Liver (tissue), 9 donors: Measurements from ENCODE around the gene SLC16A5. TPM values are rescaled to one million over a fixed set of nuclear protein-coding genes. Genes with fewer than 3 reads are reported as not detected.

ENCODE experiments used
- DNase-seq: peaks from one replicate; pipeline ENCODE4 v3.0.0-alpha.2; 2017; ENCODE audit warnings: low spot score
- H3K27ac ChIP-seq, 2 donors: one replicate each; pipeline ENCODE4 v1.7.0; 2013; ENCODE audit warnings: inconsistent platforms in 2 of 2, low read length in 2 of 2, control low read depth in 1 of 2, low read depth in 1 of 2, mild to moderate bottlenecking in 1 of 2
- H3K27me3 ChIP-seq, 4 donors: one replicate each; pipeline versions ENCODE4 v1.6.1 to v1.7.0; 2013; ENCODE audit warnings: low read length in 3 of 4, inconsistent platforms in 1 of 4, mild to moderate bottlenecking in 1 of 4, moderate library complexity in 1 of 4; ENCODE audit not compliant: control insufficient read depth in 4 of 4, insufficient read depth in 4 of 4
- H3K36me3 ChIP-seq, 4 donors: one replicate each; pipeline versions ENCODE4 v1.6.1 to v1.7.0; 2013; ENCODE audit warnings: low read length in 3 of 4, mild to moderate bottlenecking in 3 of 4, low read depth in 1 of 4, moderate library complexity in 1 of 4; ENCODE audit not compliant: control insufficient read depth in 4 of 4, insufficient read depth in 3 of 4
- H3K4me1 ChIP-seq, 4 donors: one replicate each; pipeline versions ENCODE4 v1.6.1 to v1.7.0; 2013; ENCODE audit warnings: low read length in 3 of 4, mild to moderate bottlenecking in 3 of 4, moderate library complexity in 1 of 4; ENCODE audit not compliant: control insufficient read depth in 4 of 4, insufficient read depth in 4 of 4
- H3K4me3 ChIP-seq, 3 donors: one replicate each; pipeline versions ENCODE4 v1.6.1 to v1.7.0; 2013; ENCODE audit warnings: low read length in 3 of 3, control low read depth in 1 of 3, low read depth in 1 of 3, mild to moderate bottlenecking in 1 of 3
- H3K9ac ChIP-seq, 2 donors: one replicate each; pipeline ENCODE4 v1.7.0; 2013; ENCODE audit warnings: low read length in 2 of 2, mild to moderate bottlenecking in 2 of 2, moderate library complexity in 2 of 2, control low read depth in 1 of 2, low read depth in 1 of 2
- H3K9me3 ChIP-seq, 4 donors: one replicate each; pipeline versions ENCODE4 v1.6.1 to v1.7.0; 2013; ENCODE audit warnings: low read length in 3 of 4; ENCODE audit not compliant: control insufficient read depth in 4 of 4
- EGR1 ChIP-seq, 2 donors: IDR thresholded peaks; 2 replicates each; pipeline ENCODE4 v1.6.1; 2016 to 2018; ENCODE audit warnings: antibody characterized with exemption in 2 of 2, low read depth in 2 of 2
- FOXA1 ChIP-seq: IDR thresholded peaks from 2 replicates; pipeline ENCODE4 v1.6.1; 2016; ENCODE audit warnings: antibody characterized with exemption
- FOXA2 ChIP-seq: IDR thresholded peaks from 2 replicates; pipeline ENCODE4 v1.6.1; 2016; ENCODE audit warnings: antibody characterized with exemption
- GABPA ChIP-seq, 2 donors: IDR thresholded peaks in 1 of 2; conservative IDR thresholded peaks in 1 of 2; 2 replicates each; pipeline ENCODE4 v1.6.1; 2016; ENCODE audit warnings: antibody characterized with exemption in 2 of 2, mild to moderate bottlenecking in 1 of 2, moderate library complexity in 1 of 2
- HNF4A ChIP-seq, 2 donors: conservative IDR thresholded peaks; 2 replicates each; pipeline ENCODE4 v1.6.1; 2016; ENCODE audit warnings: antibody characterized with exemption in 2 of 2, mild to moderate bottlenecking in 2 of 2
- HNF4G ChIP-seq: IDR thresholded peaks from 2 replicates; pipeline ENCODE4 v1.6.1; 2016; ENCODE audit warnings: antibody characterized with exemption
- JUND ChIP-seq, 2 donors: IDR thresholded peaks; 2 replicates each; pipeline ENCODE4 v1.6.1; 2016; ENCODE audit warnings: antibody characterized with exemption in 2 of 2
- NR2F2 ChIP-seq: IDR thresholded peaks from 2 replicates; pipeline ENCODE4 v1.6.1; 2016; ENCODE audit warnings: antibody characterized with exemption
- RAD21 ChIP-seq, 2 donors: IDR thresholded peaks; 2 replicates each; pipeline ENCODE4 v1.6.1; 2016; ENCODE audit warnings: antibody characterized with exemption in 2 of 2, mild to moderate bottlenecking in 2 of 2
- RXRA ChIP-seq, 2 donors: IDR thresholded peaks; 2 replicates each; pipeline ENCODE4 v1.6.1; 2017 to 2018; ENCODE audit warnings: antibody characterized with exemption in 2 of 2, mild to moderate bottlenecking in 1 of 2
- SP1 ChIP-seq: IDR thresholded peaks from 2 replicates; pipeline ENCODE4 v1.6.1; 2018; ENCODE audit warnings: antibody characterized with exemption, mild to moderate bottlenecking
- TAF1 ChIP-seq: conservative IDR thresholded peaks from 2 replicates; pipeline ENCODE4 v1.6.1; 2016; ENCODE audit warnings: antibody characterized with exemption, mild to moderate bottlenecking
- YY1 ChIP-seq: IDR thresholded peaks from 2 replicates; pipeline ENCODE4 v1.6.1; 2016; ENCODE audit warnings: antibody characterized with exemption, mild to moderate bottlenecking
- WGBS: extraction: QIAGEN DNeasy Blood & Tissue Kit; methylation state at CpG from one replicate; pipeline ENCODE4 v1.1.7; 2013; 5-methylcytosine and 5-hydroxymethylcytosine counted together
- polyA plus RNA-seq, 2 donors: library from polyadenylated mRNA; stranded (reverse) in 1 of 2; unstranded in 1 of 2; fragments of 200-250 nt in 1 of 2; fragments of >200 nt in 1 of 2; fragmentation: Nextera tagmentation in 1 of 2; extraction: Ambion mirVana in 1 of 2; gene quantifications; one replicate each; pipeline versions ENCODE4 v1.2.1 to v1.2.3, GENCODE V29; 2013 to 2015
- total RNA-seq, 2 donors: library from RNA; depleted of rRNA; stranded (reverse); fragments of >200 nt; gene quantifications; one replicate each; pipeline ENCODE4 v1.2.3, GENCODE V29; 2014
- TF ChIP-seq, protein P1 (sequence below): IDR thresholded peaks from 2 replicates; pipeline ENCODE4 v1.6.1; 2016; ENCODE audit warnings: antibody characterized with exemption, mild to moderate bottlenecking
- TF ChIP-seq, protein P2 (sequence below): fragments of 150-350 bp; IDR thresholded peaks from 2 replicates; pipeline ENCODE4 v1.5.1; 2017; ENCODE audit warnings: improper control_type of control experiment, low read depth, low read length; ENCODE audit not compliant: missing input control
- TF ChIP-seq, protein P3 (sequence below): IDR thresholded peaks from 2 replicates; pipeline ENCODE4 v1.6.1; 2016; ENCODE audit warnings: antibody characterized with exemption
- TF ChIP-seq, protein P4 (sequence below): IDR thresholded peaks from 2 replicates; pipeline ENCODE4 v1.6.1; 2016; ENCODE audit warnings: antibody characterized with exemption
- TF ChIP-seq, protein P5 (sequence below): IDR thresholded peaks from 2 replicates; pipeline ENCODE4 v1.6.1; 2016; ENCODE audit warnings: antibody characterized with exemption
- donor health status: healthy.
- donor health status: healthy.
- donor health status: healthy.
- donor health status: healthy.
- donor health status: healthy.

The SLC16A5 gene
- total and polyA plus RNA-seq, 4 donors, result 1.0 to 4.5 (median 2.6) TPM

DNA sequence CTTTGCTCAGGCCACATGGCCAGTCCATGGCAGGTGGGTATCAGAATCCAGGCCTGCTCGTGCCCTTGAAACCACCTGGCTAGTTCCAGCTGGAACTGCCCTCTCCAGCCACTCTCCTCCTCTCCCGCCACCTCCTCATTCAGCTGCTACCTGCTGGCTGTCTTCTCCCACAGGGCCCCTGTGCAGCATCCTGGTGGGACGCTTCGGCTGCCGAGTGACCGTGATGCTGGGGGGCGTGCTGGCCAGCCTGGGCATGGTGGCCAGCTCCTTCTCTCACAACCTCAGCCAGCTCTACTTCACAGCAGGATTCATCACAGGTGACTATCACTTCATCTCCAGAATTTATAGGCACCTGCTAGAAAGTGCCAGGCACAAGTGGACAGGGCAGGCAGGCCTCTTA is 10.1 kb downstream of the SLC16A5 start:
- Histone ChIP-seq H3K27ac (no peak overlapping the region), H3K9ac (no peak overlapping the region), H3K27me3 (no peaks in the 10 kb centered on the region), H3K36me3 (peaks cover 0 to 3% (median 0%) of the 10 kb centered on the region in 4 donors), H3K4me3 (no peak overlapping the region), H3K9me3 (no peaks in the 10 kb centered on the region), H3K4me1 (peaks cover 0 to 7% (median 3%) of the 10 kb centered on the region in 4 donors)
- no peak for DNase-seq
- 96% methylated on average over 7 of the region's 7 CpGs for WGBS
- no peak for TF ChIP-seq FOXA1
- no peak for TF ChIP-seq TAF1
- no peak for TF ChIP-seq RAD21 (IDR thresholded peaks at IDR 0.05)

DNA sequence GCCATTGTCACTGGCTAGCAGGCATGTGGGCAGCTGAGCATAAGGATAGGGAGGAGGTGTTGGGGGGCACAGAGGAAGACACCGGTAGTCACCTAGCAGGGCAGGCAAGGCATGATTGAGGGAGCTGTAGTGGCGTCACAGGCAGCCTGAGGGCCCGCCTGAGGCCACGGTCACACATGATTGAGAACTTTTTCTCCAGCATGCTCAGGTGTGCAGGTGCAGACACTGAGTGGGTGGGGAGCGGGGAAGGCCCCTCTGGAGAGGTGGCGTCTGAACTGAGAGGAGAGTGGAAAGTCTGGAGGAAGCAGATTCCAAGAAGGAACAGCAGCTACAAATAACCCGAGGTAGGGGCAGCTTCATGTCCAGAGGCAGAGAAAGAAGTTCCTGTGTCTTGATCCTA is 11.1 kb downstream of the SLC16A5 start:
- Histone ChIP-seq H3K4me1 (peaks cover 0 to 4% (median 2%) of the 10 kb centered on the region in 4 donors), H3K4me3 (no peak overlapping the region), H3K27ac (no peak overlapping the region), H3K9me3 (no peaks in the 10 kb centered on the region), H3K9ac (no peak overlapping the region), H3K36me3 (peaks cover 0 to 3% (median 0%) of the 10 kb centered on the region in 4 donors), H3K27me3 (no peaks in the 10 kb centered on the region)
- 95% methylated on average over 7 of the region's 7 CpGs for WGBS
- TF ChIP-seq FOXA2, result no peak
- no peak for TF ChIP-seq RXRA (IDR thresholded peaks at IDR 0.05)
- TF ChIP-seq HNF4G, result no peak
- no peak for TF ChIP-seq RAD21 (IDR thresholded peaks at IDR 0.05)
- TF ChIP-seq HNF4A (conservative IDR thresholded peaks at IDR 0.05), result no peak
- TF ChIP-seq YY1, result no peak
- no peak for TF ChIP-seq SP1
- TF ChIP-seq, protein P1, sequence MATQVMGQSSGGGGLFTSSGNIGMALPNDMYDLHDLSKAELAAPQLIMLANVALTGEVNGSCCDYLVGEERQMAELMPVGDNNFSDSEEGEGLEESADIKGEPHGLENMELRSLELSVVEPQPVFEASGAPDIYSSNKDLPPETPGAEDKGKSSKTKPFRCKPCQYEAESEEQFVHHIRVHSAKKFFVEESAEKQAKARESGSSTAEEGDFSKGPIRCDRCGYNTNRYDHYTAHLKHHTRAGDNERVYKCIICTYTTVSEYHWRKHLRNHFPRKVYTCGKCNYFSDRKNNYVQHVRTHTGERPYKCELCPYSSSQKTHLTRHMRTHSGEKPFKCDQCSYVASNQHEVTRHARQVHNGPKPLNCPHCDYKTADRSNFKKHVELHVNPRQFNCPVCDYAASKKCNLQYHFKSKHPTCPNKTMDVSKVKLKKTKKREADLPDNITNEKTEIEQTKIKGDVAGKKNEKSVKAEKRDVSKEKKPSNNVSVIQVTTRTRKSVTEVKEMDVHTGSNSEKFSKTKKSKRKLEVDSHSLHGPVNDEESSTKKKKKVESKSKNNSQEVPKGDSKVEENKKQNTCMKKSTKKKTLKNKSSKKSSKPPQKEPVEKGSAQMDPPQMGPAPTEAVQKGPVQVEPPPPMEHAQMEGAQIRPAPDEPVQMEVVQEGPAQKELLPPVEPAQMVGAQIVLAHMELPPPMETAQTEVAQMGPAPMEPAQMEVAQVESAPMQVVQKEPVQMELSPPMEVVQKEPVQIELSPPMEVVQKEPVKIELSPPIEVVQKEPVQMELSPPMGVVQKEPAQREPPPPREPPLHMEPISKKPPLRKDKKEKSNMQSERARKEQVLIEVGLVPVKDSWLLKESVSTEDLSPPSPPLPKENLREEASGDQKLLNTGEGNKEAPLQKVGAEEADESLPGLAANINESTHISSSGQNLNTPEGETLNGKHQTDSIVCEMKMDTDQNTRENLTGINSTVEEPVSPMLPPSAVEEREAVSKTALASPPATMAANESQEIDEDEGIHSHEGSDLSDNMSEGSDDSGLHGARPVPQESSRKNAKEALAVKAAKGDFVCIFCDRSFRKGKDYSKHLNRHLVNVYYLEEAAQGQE, result no peak
- no peak for DNase-seq

DNA sequence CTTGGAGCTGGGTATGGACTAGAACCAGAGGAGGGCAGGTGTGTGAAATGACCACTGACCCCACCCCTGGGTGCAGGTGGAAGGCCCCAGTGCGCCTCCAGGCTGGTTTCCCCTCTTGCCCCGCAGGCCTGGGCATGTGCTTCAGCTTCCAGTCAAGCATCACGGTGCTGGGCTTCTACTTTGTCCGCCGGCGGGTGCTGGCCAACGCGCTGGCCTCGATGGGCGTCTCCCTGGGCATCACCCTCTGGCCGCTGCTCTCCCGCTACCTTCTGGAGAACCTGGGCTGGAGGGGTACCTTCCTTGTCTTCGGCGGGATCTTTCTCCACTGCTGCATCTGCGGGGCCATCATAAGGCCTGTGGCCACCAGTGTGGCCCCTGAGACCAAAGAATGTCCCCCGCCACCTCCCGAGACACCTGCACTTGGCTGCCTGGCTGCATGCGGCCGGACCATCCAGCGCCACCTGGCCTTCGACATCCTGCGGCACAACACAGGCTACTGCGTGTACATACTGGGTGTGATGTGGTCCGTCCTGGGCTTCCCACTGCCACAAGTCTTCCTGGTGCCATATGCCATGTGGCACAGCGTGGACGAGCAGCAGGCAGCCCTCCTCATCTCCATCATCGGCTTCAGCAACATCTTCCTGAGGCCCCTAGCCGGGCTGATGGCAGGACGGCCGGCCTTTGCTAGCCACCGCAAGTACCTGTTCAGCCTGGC is 12.3 kb downstream of the SLC16A5 start:
- 97% methylated on average over 31 of the region's 31 CpGs for WGBS
- Histone ChIP-seq H3K4me1 (peaks cover 0 to 4% (median 1%) of the 10 kb centered on the region in 4 donors), H3K36me3 (peaks cover 0 to 3% (median 0%) of the 10 kb centered on the region in 4 donors), H3K4me3 (no peak overlapping the region), H3K9ac (no peak overlapping the region), H3K27me3 (no peaks in the 10 kb centered on the region), H3K27ac (no peak overlapping the region), H3K9me3 (no peaks in the 10 kb centered on the region)
- no peak for DNase-seq
- TF ChIP-seq HNF4G (no peak), EGR1 (IDR thresholded peaks at IDR 0.05; ENCODE audit: low read depth in 2 of 2) (no peak), NR2F2 (no peak), RAD21 (IDR thresholded peaks at IDR 0.05) (no peak), RXRA (IDR thresholded peaks at IDR 0.05) (no peak), SP1 (no peak), HNF4A (conservative IDR thresholded peaks at IDR 0.05) (no peak), YY1 (no peak), FOXA1 (no peak), FOXA2 (no peak), GABPA (IDR thresholded peaks at IDR 0.05 in 1 of 2, conservative IDR thresholded peaks at IDR 0.05 in 1 of 2) (no peak), JUND (IDR thresholded peaks at IDR 0.05) (no peak), TAF1 (no peak)
- TF ChIP-seq, protein P2, sequence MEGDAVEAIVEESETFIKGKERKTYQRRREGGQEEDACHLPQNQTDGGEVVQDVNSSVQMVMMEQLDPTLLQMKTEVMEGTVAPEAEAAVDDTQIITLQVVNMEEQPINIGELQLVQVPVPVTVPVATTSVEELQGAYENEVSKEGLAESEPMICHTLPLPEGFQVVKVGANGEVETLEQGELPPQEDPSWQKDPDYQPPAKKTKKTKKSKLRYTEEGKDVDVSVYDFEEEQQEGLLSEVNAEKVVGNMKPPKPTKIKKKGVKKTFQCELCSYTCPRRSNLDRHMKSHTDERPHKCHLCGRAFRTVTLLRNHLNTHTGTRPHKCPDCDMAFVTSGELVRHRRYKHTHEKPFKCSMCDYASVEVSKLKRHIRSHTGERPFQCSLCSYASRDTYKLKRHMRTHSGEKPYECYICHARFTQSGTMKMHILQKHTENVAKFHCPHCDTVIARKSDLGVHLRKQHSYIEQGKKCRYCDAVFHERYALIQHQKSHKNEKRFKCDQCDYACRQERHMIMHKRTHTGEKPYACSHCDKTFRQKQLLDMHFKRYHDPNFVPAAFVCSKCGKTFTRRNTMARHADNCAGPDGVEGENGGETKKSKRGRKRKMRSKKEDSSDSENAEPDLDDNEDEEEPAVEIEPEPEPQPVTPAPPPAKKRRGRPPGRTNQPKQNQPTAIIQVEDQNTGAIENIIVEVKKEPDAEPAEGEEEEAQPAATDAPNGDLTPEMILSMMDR, result no peak
- TF ChIP-seq, protein P3, sequence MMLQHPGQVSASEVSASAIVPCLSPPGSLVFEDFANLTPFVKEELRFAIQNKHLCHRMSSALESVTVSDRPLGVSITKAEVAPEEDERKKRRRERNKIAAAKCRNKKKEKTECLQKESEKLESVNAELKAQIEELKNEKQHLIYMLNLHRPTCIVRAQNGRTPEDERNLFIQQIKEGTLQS, result no peak
- TF ChIP-seq, protein P4, sequence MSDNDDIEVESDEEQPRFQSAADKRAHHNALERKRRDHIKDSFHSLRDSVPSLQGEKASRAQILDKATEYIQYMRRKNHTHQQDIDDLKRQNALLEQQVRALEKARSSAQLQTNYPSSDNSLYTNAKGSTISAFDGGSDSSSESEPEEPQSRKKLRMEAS, result no peak
- TF ChIP-seq, protein P5, sequence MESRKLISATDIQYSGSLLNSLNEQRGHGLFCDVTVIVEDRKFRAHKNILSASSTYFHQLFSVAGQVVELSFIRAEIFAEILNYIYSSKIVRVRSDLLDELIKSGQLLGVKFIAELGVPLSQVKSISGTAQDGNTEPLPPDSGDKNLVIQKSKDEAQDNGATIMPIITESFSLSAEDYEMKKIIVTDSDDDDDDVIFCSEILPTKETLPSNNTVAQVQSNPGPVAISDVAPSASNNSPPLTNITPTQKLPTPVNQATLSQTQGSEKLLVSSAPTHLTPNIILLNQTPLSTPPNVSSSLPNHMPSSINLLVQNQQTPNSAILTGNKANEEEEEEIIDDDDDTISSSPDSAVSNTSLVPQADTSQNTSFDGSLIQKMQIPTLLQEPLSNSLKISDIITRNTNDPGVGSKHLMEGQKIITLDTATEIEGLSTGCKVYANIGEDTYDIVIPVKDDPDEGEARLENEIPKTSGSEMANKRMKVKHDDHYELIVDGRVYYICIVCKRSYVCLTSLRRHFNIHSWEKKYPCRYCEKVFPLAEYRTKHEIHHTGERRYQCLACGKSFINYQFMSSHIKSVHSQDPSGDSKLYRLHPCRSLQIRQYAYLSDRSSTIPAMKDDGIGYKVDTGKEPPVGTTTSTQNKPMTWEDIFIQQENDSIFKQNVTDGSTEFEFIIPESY, result no peak
